Activated naive CD4-positive, alpha-beta T cell (primary cell): Measurements from ENCODE around the gene CCNY.
"Not testable (repeated sequence)": the region's sequence is repeated elsewhere in the genome, so short reads cannot be mapped to it uniquely, and the experiment has no call there.

Source experiments
- DNase-seq, 4 experiments: peaks; one replicate each; lab custom pipeline; 2025; lab: John Stamatoyannopoulos, UW

CCNY gene

GRCh38 chr10:35487336-35488034, 151.2 kb downstream of the CCNY start:
- no peak for DNase-seq

- no peak for DNase-seq
These were observed 151.9 kb downstream of the CCNY start for GRCh38 chr10:35488228-35488627.

- no peak for DNase-seq
These were observed 156.3 kb downstream of the CCNY start for GRCh38 chr10:35492386-35493195.

GRCh38 chr10:35493196-35494118, 157.1 kb downstream of the CCNY start:
- DNase-seq = no peak

GRCh38 chr10:35495521-35496119, 159.3 kb downstream of the CCNY start:
- DNase-seq = no peak

GRCh38 chr10:35497909-35498308, 161.6 kb downstream of the CCNY start:
- DNase-seq = no peak

GRCh38 chr10:35498693-35499092, 162.4 kb downstream of the CCNY start:
- DNase-seq = no peak

GRCh38 chr10:35501923-35502322, 165.6 kb downstream of the CCNY start:
- no peak for DNase-seq

GRCh38 chr10:35502692-35503091, 166.4 kb downstream of the CCNY start:
- no peak for DNase-seq

GRCh38 chr10:35503578-35503977, 167.3 kb downstream of the CCNY start:
- DNase-seq = no peak

- DNase-seq = no peak
These were observed 167.8 kb downstream of the CCNY start for GRCh38 chr10:35504132-35504531.

GRCh38 chr10:35505241-35505873, 169.0 kb downstream of the CCNY start:
- DNase-seq = no peak

GRCh38 chr10:35506741-35507140, 170.4 kb downstream of the CCNY start:
- DNase-seq = no peak

- no peak for DNase-seq
These were observed 171.3 kb downstream of the CCNY start for GRCh38 chr10:35507519-35508109.

- no peak for DNase-seq
These were observed 172.3 kb downstream of the CCNY start for GRCh38 chr10:35508647-35509046.

GRCh38 chr10:35510891-35511290, 174.6 kb downstream of the CCNY start:
- DNase-seq = no peak

GRCh38 chr10:35511647-35512046, 175.3 kb downstream of the CCNY start:
- no peak for DNase-seq

- DNase-seq = no peak
These were observed 179.9 kb downstream of the CCNY start for GRCh38 chr10:35516102-35516670.

- no peak for DNase-seq
These were observed 181.3 kb downstream of the CCNY start for GRCh38 chr10:35517431-35518181.

- not testable (repeated sequence) for DNase-seq
These were observed 181.9 kb downstream of the CCNY start for GRCh38 chr10:35518187-35518586.
